Gastroesophageal sphincter (tissue), 3 donors: ENCODE measurements around the gene FGF14.

Experiments used
- POLR2AphosphoS5 ChIP-seq: sonication (generic); formaldehyde crosslinking; IDR thresholded peaks from one replicate; pipeline ENCODE4 v1.6.1; 2017; ENCODE audit warnings: antibody characterized with exemption
- TF ChIP-seq, protein P1 (sequence below), 4 experiments: fragments of 200-600 bp in 2 of 4; fragments of 450-650 bp in 2 of 4; sonication (generic) in 1 of 4; IDR thresholded peaks; one replicate each; pipeline ENCODE4 v1.5.1; 2017 to 2019; ENCODE audit warnings: antibody characterized with exemption in 4 of 4, mild to moderate bottlenecking in 2 of 4, moderate library complexity in 2 of 4

DNA sequence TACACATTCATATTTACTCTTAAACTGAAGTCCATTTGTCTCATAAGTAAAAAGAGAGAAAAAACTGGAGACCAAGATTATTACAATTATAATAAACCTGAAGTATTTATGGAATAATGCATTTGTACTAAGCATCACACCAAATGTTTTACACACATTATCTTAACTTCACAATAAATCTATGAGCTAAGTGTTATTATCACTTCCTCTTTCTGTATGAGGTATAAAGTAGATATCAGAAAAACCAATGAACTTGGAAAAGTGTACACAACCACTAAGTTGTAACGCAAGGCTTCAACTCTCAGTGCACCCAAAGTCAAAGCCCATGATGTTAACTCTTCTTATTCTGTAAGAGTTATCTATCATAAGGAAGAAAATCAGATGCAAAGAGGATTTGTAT, 274.7 kb downstream of the FGF14 start:
- TF ChIP-seq, protein P1, sequence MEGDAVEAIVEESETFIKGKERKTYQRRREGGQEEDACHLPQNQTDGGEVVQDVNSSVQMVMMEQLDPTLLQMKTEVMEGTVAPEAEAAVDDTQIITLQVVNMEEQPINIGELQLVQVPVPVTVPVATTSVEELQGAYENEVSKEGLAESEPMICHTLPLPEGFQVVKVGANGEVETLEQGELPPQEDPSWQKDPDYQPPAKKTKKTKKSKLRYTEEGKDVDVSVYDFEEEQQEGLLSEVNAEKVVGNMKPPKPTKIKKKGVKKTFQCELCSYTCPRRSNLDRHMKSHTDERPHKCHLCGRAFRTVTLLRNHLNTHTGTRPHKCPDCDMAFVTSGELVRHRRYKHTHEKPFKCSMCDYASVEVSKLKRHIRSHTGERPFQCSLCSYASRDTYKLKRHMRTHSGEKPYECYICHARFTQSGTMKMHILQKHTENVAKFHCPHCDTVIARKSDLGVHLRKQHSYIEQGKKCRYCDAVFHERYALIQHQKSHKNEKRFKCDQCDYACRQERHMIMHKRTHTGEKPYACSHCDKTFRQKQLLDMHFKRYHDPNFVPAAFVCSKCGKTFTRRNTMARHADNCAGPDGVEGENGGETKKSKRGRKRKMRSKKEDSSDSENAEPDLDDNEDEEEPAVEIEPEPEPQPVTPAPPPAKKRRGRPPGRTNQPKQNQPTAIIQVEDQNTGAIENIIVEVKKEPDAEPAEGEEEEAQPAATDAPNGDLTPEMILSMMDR (IDR thresholded peaks at IDR 0.05): no peak
- no peak for TF ChIP-seq POLR2AphosphoS5
